Measurements from ENCODE around the gene CD82.

DNA sequence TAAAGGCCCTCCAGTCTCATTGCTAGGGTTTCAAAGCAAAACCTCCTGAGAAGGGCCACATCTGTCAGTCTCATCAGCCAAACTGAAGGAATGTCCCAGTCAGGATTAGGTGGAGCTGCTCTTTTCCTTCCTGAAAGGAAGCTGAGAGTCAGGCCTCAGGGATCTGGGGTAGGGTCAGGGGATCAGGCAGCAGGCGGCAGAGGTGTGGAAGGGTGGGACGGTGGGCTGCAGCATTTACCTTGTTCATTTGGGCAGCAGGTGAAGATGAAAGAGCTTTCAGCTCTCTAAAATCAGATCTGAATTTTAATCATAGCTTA is 17.8 kb downstream of the CD82 start:
- TF ChIP-seq, protein P1, sequence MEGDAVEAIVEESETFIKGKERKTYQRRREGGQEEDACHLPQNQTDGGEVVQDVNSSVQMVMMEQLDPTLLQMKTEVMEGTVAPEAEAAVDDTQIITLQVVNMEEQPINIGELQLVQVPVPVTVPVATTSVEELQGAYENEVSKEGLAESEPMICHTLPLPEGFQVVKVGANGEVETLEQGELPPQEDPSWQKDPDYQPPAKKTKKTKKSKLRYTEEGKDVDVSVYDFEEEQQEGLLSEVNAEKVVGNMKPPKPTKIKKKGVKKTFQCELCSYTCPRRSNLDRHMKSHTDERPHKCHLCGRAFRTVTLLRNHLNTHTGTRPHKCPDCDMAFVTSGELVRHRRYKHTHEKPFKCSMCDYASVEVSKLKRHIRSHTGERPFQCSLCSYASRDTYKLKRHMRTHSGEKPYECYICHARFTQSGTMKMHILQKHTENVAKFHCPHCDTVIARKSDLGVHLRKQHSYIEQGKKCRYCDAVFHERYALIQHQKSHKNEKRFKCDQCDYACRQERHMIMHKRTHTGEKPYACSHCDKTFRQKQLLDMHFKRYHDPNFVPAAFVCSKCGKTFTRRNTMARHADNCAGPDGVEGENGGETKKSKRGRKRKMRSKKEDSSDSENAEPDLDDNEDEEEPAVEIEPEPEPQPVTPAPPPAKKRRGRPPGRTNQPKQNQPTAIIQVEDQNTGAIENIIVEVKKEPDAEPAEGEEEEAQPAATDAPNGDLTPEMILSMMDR (IDR thresholded peaks at IDR 0.05), result no peak
- TF ChIP-seq EZH2phosphoT487 (IDR thresholded peaks at IDR 0.05) (no peak), EZH2 (IDR thresholded peaks at IDR 0.05) (no peak)
